ENCODE measurements around the gene SLX4IP. TPM values are rescaled to one million over a fixed set of nuclear protein-coding genes. Genes with fewer than 3 reads are reported as not detected.
"Not testable (repeated sequence)": the region's sequence is repeated elsewhere in the genome, so short reads cannot be mapped to it uniquely, and the experiment has no call there.

SLX4IP gene
- total RNA-seq, 1 donor from 2014 or later = 6.8 TPM

DNA sequence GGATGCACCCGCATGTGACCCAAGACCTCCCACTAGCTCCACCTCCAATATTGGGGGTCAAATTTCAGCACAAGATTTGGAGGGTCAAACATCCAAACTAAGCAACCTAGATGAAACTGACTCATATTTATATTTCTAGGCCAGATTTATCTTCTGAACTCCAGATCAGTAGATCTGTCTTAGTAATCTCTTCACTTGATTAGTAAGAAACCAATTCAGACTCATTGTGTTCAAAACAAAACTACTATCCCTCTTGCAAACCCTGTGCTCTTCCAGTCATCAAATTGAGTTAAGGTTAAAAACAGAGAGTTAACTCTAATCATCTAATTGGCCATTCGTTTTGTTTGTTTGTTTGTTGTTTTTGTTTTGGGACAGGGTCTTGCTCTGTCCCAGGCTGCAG lies 44.4 kb upstream of the SLX4IP start:
- no peaks in the 10 kb centered on the region for H3K4me1 Mint-ChIP-seq (ENCODE audit: unreplicated experiment)
- TF ChIP-seq, protein P1, sequence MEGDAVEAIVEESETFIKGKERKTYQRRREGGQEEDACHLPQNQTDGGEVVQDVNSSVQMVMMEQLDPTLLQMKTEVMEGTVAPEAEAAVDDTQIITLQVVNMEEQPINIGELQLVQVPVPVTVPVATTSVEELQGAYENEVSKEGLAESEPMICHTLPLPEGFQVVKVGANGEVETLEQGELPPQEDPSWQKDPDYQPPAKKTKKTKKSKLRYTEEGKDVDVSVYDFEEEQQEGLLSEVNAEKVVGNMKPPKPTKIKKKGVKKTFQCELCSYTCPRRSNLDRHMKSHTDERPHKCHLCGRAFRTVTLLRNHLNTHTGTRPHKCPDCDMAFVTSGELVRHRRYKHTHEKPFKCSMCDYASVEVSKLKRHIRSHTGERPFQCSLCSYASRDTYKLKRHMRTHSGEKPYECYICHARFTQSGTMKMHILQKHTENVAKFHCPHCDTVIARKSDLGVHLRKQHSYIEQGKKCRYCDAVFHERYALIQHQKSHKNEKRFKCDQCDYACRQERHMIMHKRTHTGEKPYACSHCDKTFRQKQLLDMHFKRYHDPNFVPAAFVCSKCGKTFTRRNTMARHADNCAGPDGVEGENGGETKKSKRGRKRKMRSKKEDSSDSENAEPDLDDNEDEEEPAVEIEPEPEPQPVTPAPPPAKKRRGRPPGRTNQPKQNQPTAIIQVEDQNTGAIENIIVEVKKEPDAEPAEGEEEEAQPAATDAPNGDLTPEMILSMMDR (IDR thresholded peaks at IDR 0.05; ENCODE audit: unreplicated experiment) = no peak
- no peaks in the 10 kb centered on the region for H3K9me3 Mint-ChIP-seq (ENCODE audit: unreplicated experiment)
- DNase-seq (ENCODE audit: low spot score) = no peak
- H3K27ac Mint-ChIP-seq (ENCODE audit: unreplicated experiment) = no peak overlapping the region
- H3K36me3 Mint-ChIP-seq (ENCODE audit: low read depth, unreplicated experiment) = no peaks in the 10 kb centered on the region
- no peaks in the 10 kb centered on the region for H3K27me3 Mint-ChIP-seq (ENCODE audit: unreplicated experiment)
- no peak overlapping the region for H3K4me3 Mint-ChIP-seq (ENCODE audit: unreplicated experiment)

- not testable (repeated sequence) for H3K4me1 Mint-ChIP-seq (ENCODE audit: unreplicated experiment); H3K27ac Mint-ChIP-seq (ENCODE audit: unreplicated experiment); H3K27me3 Mint-ChIP-seq (ENCODE audit: unreplicated experiment); H3K9me3 Mint-ChIP-seq (ENCODE audit: unreplicated experiment); DNase-seq (ENCODE audit: low spot score); H3K36me3 Mint-ChIP-seq (ENCODE audit: low read depth, unreplicated experiment); H3K4me3 Mint-ChIP-seq (ENCODE audit: unreplicated experiment)
These were observed 40.4 kb upstream of the SLX4IP start for GRCh38 chr20:10394752-10395151.

DNA sequence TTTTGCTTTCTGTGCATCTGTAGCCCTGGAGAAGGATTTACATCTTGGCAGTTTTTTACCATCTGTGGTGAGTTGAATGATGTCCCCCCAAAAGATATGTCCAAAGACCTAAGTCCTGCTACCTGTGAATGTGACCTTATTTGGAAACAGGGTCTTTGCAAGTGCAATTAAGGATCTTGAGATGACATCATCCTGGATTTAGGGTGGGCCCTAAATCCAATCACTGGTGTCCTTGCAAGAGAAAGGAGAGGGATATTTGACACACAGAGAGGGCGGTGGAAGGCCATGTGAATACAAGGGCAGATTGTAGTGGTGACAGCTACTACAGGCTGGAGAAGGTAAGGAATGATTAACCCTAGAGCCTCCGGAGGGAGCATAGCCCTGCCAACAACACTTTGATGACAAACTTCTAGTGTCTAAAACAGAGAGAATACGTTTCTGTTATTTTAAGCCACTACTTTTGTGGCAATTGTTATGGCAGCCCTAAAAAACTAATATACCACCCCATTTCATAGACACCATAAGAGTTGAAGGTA lies 36.2 kb upstream of the SLX4IP start:
- no peaks in the 10 kb centered on the region for H3K4me1 Mint-ChIP-seq (ENCODE audit: unreplicated experiment)
- TF ChIP-seq, protein P1 (IDR thresholded peaks at IDR 0.05; ENCODE audit: unreplicated experiment) = no peak
- H3K27me3 Mint-ChIP-seq (ENCODE audit: unreplicated experiment) = no peaks in the 10 kb centered on the region
- DNase-seq (ENCODE audit: low spot score) = no peak
- no peaks in the 10 kb centered on the region for H3K9me3 Mint-ChIP-seq (ENCODE audit: unreplicated experiment)
- no peak overlapping the region for H3K27ac Mint-ChIP-seq (ENCODE audit: unreplicated experiment)
- no peaks in the 10 kb centered on the region for H3K36me3 Mint-ChIP-seq (ENCODE audit: low read depth, unreplicated experiment)
- H3K4me3 Mint-ChIP-seq (ENCODE audit: unreplicated experiment) = no peak overlapping the region

- no peaks in the 10 kb centered on the region for H3K4me1 Mint-ChIP-seq (ENCODE audit: unreplicated experiment)
- no peak overlapping the region for H3K27ac Mint-ChIP-seq (ENCODE audit: unreplicated experiment)
- TF ChIP-seq, protein P1 (IDR thresholded peaks at IDR 0.05; ENCODE audit: unreplicated experiment) = no peak
- no peak overlapping the region for H3K4me3 Mint-ChIP-seq (ENCODE audit: unreplicated experiment)
- H3K9me3 Mint-ChIP-seq (ENCODE audit: unreplicated experiment) = no peaks in the 10 kb centered on the region
- no peaks in the 10 kb centered on the region for H3K27me3 Mint-ChIP-seq (ENCODE audit: unreplicated experiment)
- DNase-seq (ENCODE audit: low spot score) = no peak
- no peaks in the 10 kb centered on the region for H3K36me3 Mint-ChIP-seq (ENCODE audit: low read depth, unreplicated experiment)
These were observed 32.0 kb upstream of the SLX4IP start for GRCh38 chr20:10402938-10403608.

- H3K9me3 Mint-ChIP-seq (ENCODE audit: unreplicated experiment) = no peaks in the 10 kb centered on the region
- TF ChIP-seq, protein P1 (IDR thresholded peaks at IDR 0.05; ENCODE audit: unreplicated experiment) = no peak
- no peak overlapping the region for H3K27ac Mint-ChIP-seq (ENCODE audit: unreplicated experiment)
- H3K36me3 Mint-ChIP-seq (ENCODE audit: low read depth, unreplicated experiment) = no peaks in the 10 kb centered on the region
- no peaks in the 10 kb centered on the region for H3K27me3 Mint-ChIP-seq (ENCODE audit: unreplicated experiment)
- DNase-seq (ENCODE audit: low spot score) = no peak
- H3K4me3 Mint-ChIP-seq (ENCODE audit: unreplicated experiment) = no peak overlapping the region
- no peaks in the 10 kb centered on the region for H3K4me1 Mint-ChIP-seq (ENCODE audit: unreplicated experiment)
These were observed 31.0 kb upstream of the SLX4IP start for GRCh38 chr20:10404023-10404628.

Measured in endothelial cell (in vitro differentiated cells).